Spleen (tissue), 7 donors: Measurements from ENCODE around the gene EEF1AKMT1.
"Not testable (repeated sequence)": the region's sequence is repeated elsewhere in the genome, so short reads cannot be mapped to it uniquely, and the experiment has no call there.

Source experiments
- CTCF ChIP-seq, 11 experiments: fragments of 200-600 bp in 7 of 11; fragments of 450-650 bp in 4 of 11; sonication (generic) in 4 of 11; IDR thresholded peaks in 8 of 11; conservative IDR thresholded peaks in 3 of 11; 1 replicate in 7 of 11; 2 replicates in 4 of 11; pipeline versions ENCODE4 v1.4.0 to v1.8.0; 2016 to 2021; ENCODE audit warnings: antibody characterized with exemption in 11 of 11, inconsistent platforms in 4 of 11, mild to moderate bottlenecking in 1 of 11
- POLR2A ChIP-seq, 3 donors: fragments of 450-650 bp; IDR thresholded peaks; one replicate each; pipeline ENCODE4 v1.5.1; 2017; ENCODE audit warnings: antibody characterized with exemption in 3 of 3, mild to moderate bottlenecking in 1 of 3
- POLR2AphosphoS5 ChIP-seq, 3 donors: sonication (generic); formaldehyde crosslinking; IDR thresholded peaks; one replicate each; pipeline ENCODE4 v1.5.1; 2017; ENCODE audit warnings: antibody characterized with exemption in 3 of 3
- donor health status: DM: no; HTN: no; CAD: no; lungs with moderate emphysema.
- donor health status: DM: no; HTN: no; CAD: no.
- donor health status: DM: no; HTN: no; CAD: no.

GRCh38 chr13:20743830-20744404 is 29.8 kb downstream of the EEF1AKMT1 start:
- not testable (repeated sequence) for TF ChIP-seq CTCF (IDR thresholded peaks at IDR 0.05 in 8 of 11, conservative IDR thresholded peaks at IDR 0.05 in 3 of 11); POLR2A (IDR thresholded peaks at IDR 0.05); POLR2AphosphoS5 (IDR thresholded peaks at IDR 0.05)
